GM12891 (cell line): Measurements from ENCODE around the gene PNPLA2.

Source experiments
- DNase-seq: peaks from one replicate; pipeline ENCODE4 v3.0.0; 2011; ENCODE audit warnings: low spot score; ENCODE audit not compliant: insufficient read length
- FAIRE-seq: peaks from 2 replicates; lab custom pipeline; 2011; peaks lifted over from hg19 to GRCh38; lab: Jason Lieb, UNC
- PAX5 ChIP-seq: IDR thresholded peaks from 2 replicates; pipeline ENCODE4 v1.6.1; 2011; ENCODE audit warnings: low read length, moderate library complexity, mild to moderate bottlenecking; ENCODE audit not compliant: insufficient read depth, severe bottlenecking
- POLR2A ChIP-seq: IDR thresholded peaks from 2 replicates; pipeline ENCODE4 v1.6.1; 2011; ENCODE audit warnings: low read depth, low read length, control low read depth
- POLR2AphosphoS5 ChIP-seq: IDR thresholded peaks from 2 replicates; pipeline ENCODE4 v1.6.1; 2011; ENCODE audit warnings: low read depth, low read length, control low read depth
- POU2F2 ChIP-seq: IDR thresholded peaks from 2 replicates; pipeline ENCODE4 v1.6.1; 2011; ENCODE audit warnings: low read depth, mild to moderate bottlenecking, control low read depth, low read length, moderate library complexity
- SPI1 ChIP-seq: IDR thresholded peaks from 2 replicates; pipeline ENCODE4 v1.6.1; 2011; ENCODE audit warnings: low read depth, low read length, control low read depth
- TAF1 ChIP-seq: IDR thresholded peaks from 2 replicates; pipeline ENCODE4 v1.6.1; 2011; ENCODE audit warnings: low read depth, low read length, control low read depth

The PNPLA2 gene

GRCh38 chr11:792873-793272, 25.8 kb upstream of the PNPLA2 start:
- DNase-seq, result no peak
- no peak for FAIRE-seq
- TF ChIP-seq POLR2AphosphoS5, result no peak

- FAIRE-seq (no peak), DNase-seq (no peak)
- TF ChIP-seq POLR2A (no peak), SPI1 (no peak), POLR2AphosphoS5 (no peak), PAX5 (no peak), POU2F2 (no peak), TAF1 (no peak)
These were observed 25.2 kb upstream of the PNPLA2 start for GRCh38 chr11:793556-793955.

- no peak for FAIRE-seq
- no peak for DNase-seq
- no peak for TF ChIP-seq POLR2A
- no peak for TF ChIP-seq PAX5
- TF ChIP-seq POU2F2, result no peak
- no peak for TF ChIP-seq TAF1
- no peak for TF ChIP-seq POLR2AphosphoS5
- no peak for TF ChIP-seq SPI1
These were observed 24.5 kb upstream of the PNPLA2 start for GRCh38 chr11:794013-794765.

GRCh38 chr11:794766-795633, 23.7 kb upstream of the PNPLA2 start:
- DNase-seq, result no peak
- no peak for FAIRE-seq

GRCh38 chr11:795634-796564, 22.8 kb upstream of the PNPLA2 start:
- DNase-seq, result peak; percentile 99
- FAIRE-seq, result peak; percentile 90
- no peak for TF ChIP-seq TAF1
- peak; percentile 63 for TF ChIP-seq POLR2AphosphoS5
- TF ChIP-seq SPI1, result no peak
- no peak for TF ChIP-seq POU2F2
- no peak for TF ChIP-seq PAX5
- TF ChIP-seq POLR2A, result peak; percentile 61

More at GRCh38 chr11:794766-795633, 23.7 kb upstream of the PNPLA2 start:
- TF ChIP-seq SPI1, result no peak

- no peak for FAIRE-seq
- DNase-seq, result no peak
- TF ChIP-seq POU2F2, result no peak
- no peak for TF ChIP-seq PAX5
- no peak for TF ChIP-seq TAF1
- TF ChIP-seq POLR2A, result no peak; the same call in 1 of the 2 replicates
- no peak for TF ChIP-seq POLR2AphosphoS5
- TF ChIP-seq SPI1, result no peak
These were observed 22.0 kb upstream of the PNPLA2 start for GRCh38 chr11:796565-797295.

GRCh38 chr11:797296-798092, 21.2 kb upstream of the PNPLA2 start:
- FAIRE-seq (peak; percentile 91), DNase-seq (peak; percentile 87)
- TF ChIP-seq SPI1, result peak; percentile 31; the same call in 1 of the 2 replicates
- no peak for TF ChIP-seq POU2F2
- TF ChIP-seq POLR2AphosphoS5, result no peak; the same call in none of the 2 replicates
- no peak for TF ChIP-seq PAX5
- TF ChIP-seq POLR2A, result no peak; the same call in 1 of the 2 replicates
- 0 out of 2 replicates have a peak, but pooled peaks have one; percentile 3 for TF ChIP-seq TAF1

- FAIRE-seq (peak; percentile 99), DNase-seq (peak; percentile 99)
- no peak for TF ChIP-seq SPI1
- TF ChIP-seq POU2F2, result no peak
- TF ChIP-seq POLR2A, result no peak; the same call in 1 of the 2 replicates
- no peak for TF ChIP-seq POLR2AphosphoS5
- TF ChIP-seq TAF1, result no peak
These were observed 20.5 kb upstream of the PNPLA2 start, which contains the start of gene SLC25A22 for GRCh38 chr11:798093-798713. TSS of gene SLC25A22 (minus strand) at chr11:798281. CDS start at chr11:795006, 3,275 bp downstream.
